ENCODE results near the gene SEPTIN8.

The SEPTIN8 gene

GRCh38 chr5:132751971-132752580 is 25.0 kb downstream of the SEPTIN8 start:
- Mint-ChIP-seq H3K27me3 (no peaks in the 10 kb centered on the region), H3K4me3 (no peak overlapping the region), H3K27ac (peak overlapping the region in 1 of 2 donors; percentile 9), H3K4me1 (ENCODE audit: low read depth in 2 of 2) (peaks cover 0 to 4% of the 10 kb centered on the region in 2 donors), H3K36me3 (ENCODE audit: insufficient read depth) (peaks cover 11% of the 10 kb centered on the region), H3K9me3 (no peaks in the 10 kb centered on the region)
- DNase-seq (no peak), ATAC-seq (replicated peaks) (no peak)

GRCh38 chr5:132751444-132751843 is 25.6 kb downstream of the SEPTIN8 start:
- H3K4me3 Mint-ChIP-seq, result no peak overlapping the region
- no peaks in the 10 kb centered on the region for H3K27me3 Mint-ChIP-seq
- ATAC-seq (replicated peaks) (no peak), DNase-seq (no peak)
- H3K9me3 Mint-ChIP-seq, result no peaks in the 10 kb centered on the region
- H3K27ac Mint-ChIP-seq, result peak overlapping the region in 1 of 2 donors; percentile 65
- H3K36me3 Mint-ChIP-seq (ENCODE audit: insufficient read depth), result peaks cover 11% of the 10 kb centered on the region
- peaks cover 0 to 4% of the 10 kb centered on the region in 2 donors for H3K4me1 Mint-ChIP-seq (ENCODE audit: low read depth in 2 of 2)

DNA sequence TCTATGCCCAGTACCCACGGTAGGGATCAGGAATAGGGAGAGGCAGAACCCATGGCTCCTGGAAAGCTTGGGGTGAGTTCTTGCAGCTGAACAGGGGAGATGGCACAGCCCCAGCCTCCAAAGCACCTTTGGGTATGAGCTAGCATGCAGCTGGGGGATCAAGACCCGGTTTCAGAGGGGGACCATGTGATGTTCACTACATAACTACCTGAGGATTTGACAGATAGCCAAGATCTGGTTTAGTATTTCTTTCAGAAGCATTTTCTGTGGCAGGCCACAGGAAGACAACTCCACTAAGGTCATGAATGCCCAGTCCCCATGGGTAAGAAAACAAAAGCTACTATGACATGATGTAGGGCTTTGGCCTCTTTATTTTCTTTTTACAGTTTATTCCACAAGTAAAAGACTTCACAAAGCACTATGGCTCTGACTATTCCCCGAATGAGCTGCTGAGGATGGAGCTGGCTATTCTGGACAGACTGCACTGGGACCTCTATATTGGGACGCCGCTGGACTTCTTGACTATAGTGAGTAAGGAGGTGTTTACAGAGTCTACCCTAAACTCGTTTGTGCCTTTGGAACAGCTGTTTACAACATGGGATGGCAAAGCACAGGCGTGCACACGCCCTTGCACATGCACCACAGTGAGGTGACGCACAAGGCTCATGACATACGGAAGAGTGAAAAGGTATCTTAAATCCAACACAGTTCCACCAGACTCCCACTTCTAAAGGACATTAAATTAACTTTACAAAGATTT is 26.4 kb downstream of the SEPTIN8 start:
- DNase-seq (no peak), ATAC-seq (replicated peaks) (no peak)
- Mint-ChIP-seq H3K4me1 (ENCODE audit: low read depth in 2 of 2) (peaks cover 0 to 4% of the 10 kb centered on the region in 2 donors), H3K36me3 (ENCODE audit: insufficient read depth) (peaks cover 11% of the 10 kb centered on the region), H3K27ac (peak overlapping the region in 1 of 2 donors; percentile 65), H3K27me3 (no peaks in the 10 kb centered on the region), H3K4me3 (no peak overlapping the region), H3K9me3 (no peaks in the 10 kb centered on the region)

DNA sequence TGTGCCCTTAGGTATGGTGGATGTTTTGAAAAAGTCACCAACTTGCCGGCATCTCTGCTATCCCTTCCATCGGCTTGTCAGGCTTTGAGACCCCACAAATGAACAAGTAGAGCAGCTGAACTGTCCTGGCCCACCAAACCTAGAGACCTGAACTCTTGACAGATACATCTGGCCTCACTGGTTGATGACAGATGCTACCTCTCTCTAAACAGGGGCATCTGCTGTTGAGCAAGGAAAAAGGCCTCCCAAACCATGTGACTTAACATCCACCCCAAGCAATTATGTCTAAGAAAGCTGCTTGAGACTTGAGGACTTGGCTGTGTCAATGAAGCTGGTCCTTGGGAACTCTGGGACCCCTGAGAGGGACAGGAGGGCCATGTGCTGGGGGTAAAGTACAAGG is 27.5 kb downstream of the SEPTIN8 start:
- no peak overlapping the region for H3K4me3 Mint-ChIP-seq
- peak overlapping the region; percentile 38 to 44 for H3K27ac Mint-ChIP-seq
- ATAC-seq (replicated peaks), result no peak
- H3K4me1 Mint-ChIP-seq (ENCODE audit: low read depth in 2 of 2), result peaks cover 0 to 4% of the 10 kb centered on the region in 2 donors
- H3K27me3 Mint-ChIP-seq, result no peaks in the 10 kb centered on the region
- peaks cover 11% of the 10 kb centered on the region for H3K36me3 Mint-ChIP-seq (ENCODE audit: insufficient read depth)
- no peak for DNase-seq
- H3K9me3 Mint-ChIP-seq, result no peaks in the 10 kb centered on the region

- peaks cover 0 to 4% of the 10 kb centered on the region in 2 donors for H3K4me1 Mint-ChIP-seq (ENCODE audit: low read depth in 2 of 2)
- DNase-seq (no peak), ATAC-seq (replicated peaks) (no peak)
- peaks cover 11% of the 10 kb centered on the region for H3K36me3 Mint-ChIP-seq (ENCODE audit: insufficient read depth)
- no peaks in the 10 kb centered on the region for H3K27me3 Mint-ChIP-seq
- no peaks in the 10 kb centered on the region for H3K9me3 Mint-ChIP-seq
- peak overlapping the region; percentile 53 to 76 for H3K4me3 Mint-ChIP-seq
- peak overlapping the region; percentile 41 to 68 for H3K27ac Mint-ChIP-seq
Measured at GRCh38 chr5:132748522-132749000, 28.5 kb downstream of the SEPTIN8 start.

- H3K27ac Mint-ChIP-seq, result peak overlapping the region; percentile 41 to 68
Measured at GRCh38 chr5:132747616-132748440, 29.2 kb downstream of the SEPTIN8 start.

DNA sequence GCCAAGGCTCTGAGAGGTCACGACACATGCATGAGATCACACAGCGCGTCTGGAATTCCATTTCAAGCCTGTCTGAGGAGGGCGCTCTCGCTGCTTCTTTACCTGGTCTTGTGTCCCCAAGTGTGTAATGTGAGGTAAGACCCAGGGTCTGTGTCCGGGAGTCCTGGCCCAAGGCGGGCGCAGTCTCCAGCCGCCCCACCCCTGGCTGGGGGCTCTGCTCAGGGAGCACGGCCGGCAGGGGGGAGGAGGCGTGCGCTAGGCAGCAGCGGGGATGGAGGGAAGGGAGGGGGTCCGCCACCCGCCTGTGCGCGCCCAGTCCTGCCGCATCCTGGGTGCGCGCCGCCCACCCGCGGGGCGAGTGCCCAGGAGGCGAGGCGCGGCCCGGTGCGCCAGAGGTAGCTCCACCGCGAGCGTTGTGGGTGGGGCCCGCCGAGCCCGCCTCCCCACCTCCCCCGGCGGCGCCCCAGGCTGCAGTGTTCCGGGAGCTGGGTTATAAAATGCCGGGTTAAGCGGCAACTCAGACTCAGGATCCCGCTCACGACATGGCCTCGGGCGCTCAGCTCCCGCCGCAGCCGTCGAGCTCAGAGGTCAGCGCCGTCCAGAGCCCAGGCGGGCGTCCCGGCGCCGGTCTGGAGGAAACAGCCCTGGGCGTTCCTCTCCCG is 30.0 kb downstream of the SEPTIN8 start, which contains the start of gene CCNI2:
Gene CCNI2 (plus strand): TSS at position 473 of the 662 bp plus-strand sequence. CDS start 70 bp downstream, at position 543.
- ATAC-seq (replicated peaks) (peak; percentile 86), DNase-seq (peak; percentile 56 to 59 (median 58))
- Mint-ChIP-seq H3K27me3 (peaks cover 0 to 12% of the 10 kb centered on the region in 2 donors), H3K9me3 (no peaks in the 10 kb centered on the region), H3K27ac (peak within 1 kb of the TSS; percentile 62 to 68), H3K36me3 (ENCODE audit: insufficient read depth) (peaks cover 11% of the 10 kb centered on the region), H3K4me3 (peak within 1 kb of the TSS; percentile 75 to 76), H3K4me1 (ENCODE audit: low read depth in 2 of 2) (peaks cover 0 to 4% of the 10 kb centered on the region in 2 donors)

More at GRCh38 chr5:132747616-132748440, 29.2 kb downstream of the SEPTIN8 start:
- Mint-ChIP-seq H3K4me3 (peak overlapping the region; percentile 75 to 76), H3K27me3 (peaks cover 0 to 6% of the 10 kb centered on the region in 2 donors), H3K36me3 (ENCODE audit: insufficient read depth) (peaks cover 11% of the 10 kb centered on the region), H3K4me1 (ENCODE audit: low read depth in 2 of 2) (peaks cover 0 to 4% of the 10 kb centered on the region in 2 donors), H3K9me3 (no peaks in the 10 kb centered on the region)
- DNase-seq (peak; percentile 46 to 53 (median 52)), ATAC-seq (replicated peaks) (peak; percentile 61)

DNA sequence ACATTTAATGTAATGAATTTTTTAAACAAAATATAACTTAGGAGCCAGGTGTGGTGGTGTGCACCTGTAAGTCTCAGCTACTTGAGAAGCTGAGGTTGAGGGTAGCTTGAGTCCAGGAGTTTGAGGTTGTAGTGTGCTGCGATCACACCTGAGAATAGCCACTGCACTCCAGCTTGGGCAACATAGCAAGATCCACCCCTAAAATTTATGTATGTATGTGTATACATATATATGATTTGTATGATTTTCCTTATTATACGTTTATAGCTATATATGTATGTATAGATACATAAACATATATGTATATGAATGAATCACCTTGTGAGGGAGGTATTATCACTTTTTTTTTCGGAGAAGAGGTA is 30.5 kb downstream of the SEPTIN8 start:
- peak overlapping the region in 1 of 2 donors; percentile 62 for H3K27ac Mint-ChIP-seq
- ATAC-seq (replicated peaks), result no peak

DNA sequence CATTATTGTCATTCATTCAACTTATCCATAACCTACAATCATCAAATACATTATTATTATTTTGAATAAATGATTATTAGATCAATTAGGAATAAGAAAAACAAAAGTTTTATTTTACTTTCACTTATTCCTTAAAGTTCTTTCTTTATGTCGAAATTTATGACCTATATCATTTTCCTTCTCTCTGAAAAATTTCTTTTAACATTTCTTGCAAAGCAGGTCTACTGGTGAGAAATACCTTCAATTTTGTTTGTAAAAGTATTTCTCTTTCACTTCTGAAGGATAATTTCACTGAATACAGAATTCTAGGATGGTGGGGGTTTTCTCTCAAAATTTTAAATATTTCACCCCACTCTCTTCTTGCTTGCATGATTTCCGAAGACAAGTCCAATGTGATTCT is 32.4 kb downstream of the SEPTIN8 start:
- DNase-seq (no peak), ATAC-seq (replicated peaks) (no peak)
- peaks cover 0 to 2% of the 10 kb centered on the region in 2 donors for H3K4me1 Mint-ChIP-seq (ENCODE audit: low read depth in 2 of 2)
- peaks cover 3% of the 10 kb centered on the region for H3K36me3 Mint-ChIP-seq (ENCODE audit: insufficient read depth)
- no peak overlapping the region for H3K4me3 Mint-ChIP-seq
- no peak overlapping the region for H3K27ac Mint-ChIP-seq
- H3K27me3 Mint-ChIP-seq, result peaks cover 0 to 16% of the 10 kb centered on the region in 2 donors
- no peaks in the 10 kb centered on the region for H3K9me3 Mint-ChIP-seq

More for the DNA sequence above, 30.5 kb downstream of the SEPTIN8 start:
- Mint-ChIP-seq H3K27me3 (peaks cover 0 to 16% of the 10 kb centered on the region in 2 donors), H3K4me3 (peak overlapping the region; percentile 75 to 76), H3K9me3 (no peaks in the 10 kb centered on the region), H3K4me1 (ENCODE audit: low read depth in 2 of 2) (peaks cover 0 to 4% of the 10 kb centered on the region in 2 donors), H3K36me3 (ENCODE audit: insufficient read depth) (peaks cover 7% of the 10 kb centered on the region)
- DNase-seq, result no peak

- DNase-seq (no peak), ATAC-seq (replicated peaks) (no peak)
- peaks cover 0 to 16% of the 10 kb centered on the region in 2 donors for H3K27me3 Mint-ChIP-seq
- peaks cover 9% of the 10 kb centered on the region in 2 donors for H3K4me1 Mint-ChIP-seq (ENCODE audit: low read depth in 2 of 2)
- H3K9me3 Mint-ChIP-seq, result no peaks in the 10 kb centered on the region
- H3K27ac Mint-ChIP-seq, result no peak overlapping the region
- no peak overlapping the region for H3K4me3 Mint-ChIP-seq
- H3K36me3 Mint-ChIP-seq (ENCODE audit: insufficient read depth), result no peaks in the 10 kb centered on the region
Measured at GRCh38 chr5:132742626-132743025, 34.4 kb downstream of the SEPTIN8 start.

GRCh38 chr5:132742158-132742557 is 34.9 kb downstream of the SEPTIN8 start:
- no peak overlapping the region for H3K27ac Mint-ChIP-seq
- H3K9me3 Mint-ChIP-seq, result no peaks in the 10 kb centered on the region
- peaks cover 12 to 14% of the 10 kb centered on the region in 2 donors for H3K4me1 Mint-ChIP-seq (ENCODE audit: low read depth in 2 of 2)
- DNase-seq (no peak), ATAC-seq (replicated peaks) (no peak)
- H3K4me3 Mint-ChIP-seq, result no peak overlapping the region
- H3K27me3 Mint-ChIP-seq, result peaks cover 0 to 16% of the 10 kb centered on the region in 2 donors
- H3K36me3 Mint-ChIP-seq (ENCODE audit: insufficient read depth), result peaks cover 4% of the 10 kb centered on the region

- ATAC-seq (replicated peaks), result no peak
- Mint-ChIP-seq H3K4me1 (ENCODE audit: low read depth in 2 of 2) (peaks cover 23 to 31% of the 10 kb centered on the region in 2 donors), H3K36me3 (ENCODE audit: insufficient read depth) (peaks cover 10% of the 10 kb centered on the region), H3K4me3 (no peak overlapping the region), H3K27ac (peak overlapping the region; percentile 87 to 94), H3K9me3 (no peaks in the 10 kb centered on the region), H3K27me3 (peaks cover 0 to 16% of the 10 kb centered on the region in 2 donors)
- no peak for DNase-seq
Measured at GRCh38 chr5:132739232-132739631, 37.8 kb downstream of the SEPTIN8 start.
